CD1c-positive myeloid dendritic cell (primary cell): ENCODE measurements around the gene TRIM6.
"Not testable (repeated sequence)": the region's sequence is repeated elsewhere in the genome, so short reads cannot be mapped to it uniquely, and the experiment has no call there.

Experiments
- DNase-seq: peaks from one replicate; pipeline ENCODE4 v3.0.0-alpha.2; 2016; ENCODE audit errors: extremely low spot score

The TRIM6 gene

GRCh38 chr11:5603326-5603725 is 6.9 kb downstream of the TRIM6 start:
- DNase-seq: no peak

DNA sequence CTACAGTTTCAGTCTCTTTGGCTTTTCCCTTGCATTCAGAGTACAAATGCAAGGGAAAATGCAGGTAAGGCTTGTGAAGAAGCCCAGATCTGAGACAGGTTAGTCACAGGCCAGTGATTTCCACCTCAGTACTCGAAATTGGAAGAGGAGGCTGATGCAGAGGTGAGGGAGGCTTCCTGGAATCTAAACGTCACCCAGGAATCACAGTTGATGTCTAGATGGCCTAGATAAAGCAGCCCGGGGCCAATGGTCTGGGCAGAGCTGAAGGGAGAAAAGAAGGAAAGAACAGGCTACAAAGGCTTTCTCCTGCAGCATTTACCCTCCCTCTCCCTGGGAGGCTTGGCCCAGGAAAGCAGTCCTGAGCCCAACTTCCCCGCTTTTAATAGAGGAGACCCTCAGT is 8.5 kb downstream of the TRIM6 start:
- DNase-seq: no peak

DNA sequence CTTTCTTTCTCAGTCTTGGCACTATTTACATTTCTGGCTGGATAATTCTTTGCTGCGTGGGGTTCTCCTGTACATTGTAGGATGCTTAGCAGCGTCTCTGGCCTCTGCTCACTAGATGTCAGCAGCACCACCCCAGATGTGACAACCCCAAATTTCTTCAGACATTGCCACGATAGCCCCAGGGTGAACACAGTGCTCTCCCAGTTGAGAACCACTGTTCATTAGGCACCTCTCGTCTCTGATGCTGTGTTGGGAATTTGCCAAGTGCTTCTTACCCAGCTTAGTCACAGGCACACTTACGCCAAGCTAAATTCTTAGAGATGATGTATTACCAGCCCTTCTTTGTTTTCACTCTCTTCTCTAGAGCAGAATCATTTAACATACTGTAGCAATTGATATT is 9.4 kb downstream of the TRIM6 start:
- no peak for DNase-seq

GRCh38 chr11:5608808-5609207 is 12.4 kb downstream of the TRIM6 start:
- no peak for DNase-seq

DNA sequence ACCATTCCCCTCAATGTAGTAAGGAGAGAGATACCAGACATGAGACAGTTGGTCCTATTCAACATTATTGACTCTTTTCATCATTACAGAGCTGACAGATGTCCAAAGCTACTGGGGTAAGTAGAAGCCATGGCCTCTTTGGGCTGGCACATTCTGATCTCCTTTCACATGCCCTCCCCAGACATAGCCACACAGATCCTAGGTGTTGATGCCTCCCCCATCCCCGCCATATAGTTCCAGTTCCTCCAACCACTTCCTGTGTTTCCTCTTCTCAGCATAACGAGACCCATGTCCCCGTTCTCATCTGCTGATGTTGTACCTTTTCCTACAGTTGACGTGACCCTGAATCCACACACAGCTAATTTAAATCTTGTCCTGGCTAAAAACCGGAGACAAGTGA is 14.0 kb downstream of the TRIM6 start:
- DNase-seq: no peak

- no peak for DNase-seq
Observed at GRCh38 chr11:5611627-5612026, 15.2 kb downstream of the TRIM6 start.

GRCh38 chr11:5618807-5619206 is 22.4 kb downstream of the TRIM6 start:
- no peak for DNase-seq

GRCh38 chr11:5620651-5621521 is 24.4 kb downstream of the TRIM6 start:
- no peak for DNase-seq

- DNase-seq: no peak
Observed at GRCh38 chr11:5621580-5621979, 25.1 kb downstream of the TRIM6 start.

GRCh38 chr11:5622802-5623201 is 26.4 kb downstream of the TRIM6 start:
- DNase-seq: no peak

DNA sequence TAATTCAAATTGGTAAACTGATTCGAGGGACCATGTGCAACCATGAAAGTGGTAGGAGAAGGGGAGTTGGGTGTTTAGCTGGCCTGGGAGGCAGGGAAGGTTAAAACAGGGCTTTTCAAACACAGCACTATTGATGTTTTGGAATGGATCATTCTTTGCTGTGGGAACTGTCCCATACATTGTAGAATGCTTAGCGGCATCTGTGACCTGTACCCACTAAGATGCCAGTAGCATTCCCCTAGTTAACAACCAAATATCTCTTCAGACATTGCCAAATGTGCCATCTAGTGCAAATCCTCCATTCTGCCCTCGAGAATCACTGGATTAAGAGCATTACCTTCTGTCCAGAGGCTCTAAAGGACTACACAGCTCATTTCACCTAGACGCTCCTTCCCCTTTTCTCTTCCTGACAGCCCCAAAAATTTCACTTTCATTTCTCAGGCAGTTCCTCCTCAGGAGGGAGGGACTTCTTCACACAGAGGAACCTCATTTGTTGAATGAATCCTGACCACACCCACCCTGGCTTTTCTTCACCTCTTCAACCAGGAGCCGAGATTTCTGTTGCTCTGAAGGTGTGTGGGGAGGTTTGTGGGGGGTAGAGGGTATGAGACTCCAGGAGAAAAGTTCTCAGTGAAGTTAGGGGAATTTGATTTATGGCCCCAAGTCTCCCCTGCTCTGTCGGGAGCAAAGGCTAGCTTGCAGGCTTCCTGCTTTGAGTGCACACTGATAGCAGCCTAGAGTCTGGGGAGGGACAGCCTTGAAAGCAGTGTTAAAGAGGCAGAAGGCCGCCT is 28.2 kb downstream of the TRIM6 start, which contains the start of gene TRIM34:
Gene TRIM34, plus strand, starts transcription at position 513 of the 791 bp plus-strand sequence. CDS start 7,331 bp downstream, outside the sequence.
- peak; percentile 89 for DNase-seq

DNA sequence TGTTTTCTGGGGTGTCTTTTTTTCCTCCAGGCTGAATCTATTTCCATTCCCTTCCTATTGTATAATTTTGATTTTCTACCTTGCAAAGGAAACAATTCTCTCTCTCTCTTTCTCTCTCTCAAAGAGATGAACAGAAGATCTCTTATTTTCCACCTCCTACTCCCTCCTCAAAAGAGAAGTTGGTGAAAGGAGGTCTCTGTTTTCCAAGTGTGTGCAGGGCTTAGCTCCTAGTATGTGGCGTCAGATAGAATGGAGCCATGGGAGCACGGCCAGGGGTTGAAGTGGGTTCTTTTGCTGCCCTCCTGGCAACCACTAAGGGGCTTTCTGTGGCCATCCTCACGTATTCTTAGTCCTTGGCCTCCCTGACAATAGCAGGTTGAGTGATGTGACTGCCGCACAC is 28.8 kb downstream of the TRIM6 start:
- DNase-seq: no peak

GRCh38 chr11:5626196-5626595 is 29.8 kb downstream of the TRIM6 start:
- no peak for DNase-seq

- peak; percentile 34 for DNase-seq
Observed at GRCh38 chr11:5631417-5631816, 35.0 kb downstream of the TRIM6 start.

DNA sequence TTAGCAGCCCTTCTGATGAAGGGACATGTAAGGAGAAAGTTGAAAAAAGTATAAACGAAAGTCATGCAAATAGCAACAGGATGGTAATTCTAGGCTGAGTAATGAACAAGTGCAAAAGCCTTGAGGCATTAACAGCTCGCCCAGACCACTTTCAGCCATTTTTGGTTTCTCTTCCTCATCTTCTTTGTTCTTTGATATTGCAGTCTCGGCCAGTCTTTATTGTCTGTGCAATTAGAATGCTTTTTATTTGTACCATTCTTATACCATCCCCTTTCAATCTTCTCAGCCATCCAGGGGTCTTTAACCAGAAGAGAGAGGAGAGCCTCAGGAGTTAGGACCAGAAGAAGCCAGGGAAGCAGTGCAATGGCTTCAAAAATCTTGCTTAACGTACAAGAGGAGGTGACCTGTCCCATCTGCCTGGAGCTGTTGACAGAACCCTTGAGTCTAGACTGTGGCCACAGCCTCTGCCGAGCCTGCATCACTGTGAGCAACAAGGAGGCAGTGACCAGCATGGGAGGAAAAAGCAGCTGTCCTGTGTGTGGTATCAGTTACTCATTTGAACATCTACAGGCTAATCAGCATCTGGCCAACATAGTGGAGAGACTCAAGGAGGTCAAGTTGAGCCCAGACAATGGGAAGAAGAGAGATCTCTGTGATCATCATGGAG is 35.7 kb downstream of the TRIM6 start:
- peak; percentile 53 for DNase-seq

GRCh38 chr11:5639953-5640352 is 43.5 kb downstream of the TRIM6 start:
- no peak for DNase-seq

DNA sequence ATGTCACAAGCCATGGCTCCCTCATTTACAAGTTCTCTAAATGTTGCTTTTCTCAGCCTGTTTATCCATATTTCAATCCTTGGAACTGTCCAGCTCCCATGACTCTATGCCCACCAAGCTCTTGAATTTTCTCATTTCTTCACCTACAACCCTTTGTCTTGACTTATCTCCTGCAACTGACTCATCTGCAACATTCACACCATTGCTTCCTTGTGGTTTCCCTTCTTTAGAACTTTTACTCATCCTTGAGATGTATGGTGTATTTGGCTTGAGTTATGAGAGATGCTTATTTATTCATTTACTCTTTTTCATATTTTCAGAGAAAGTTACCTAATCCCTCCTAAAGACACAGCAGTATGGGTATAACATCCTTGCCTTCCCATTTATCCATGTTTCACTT is 47.1 kb downstream of the TRIM6 start:
- DNase-seq: no peak

DNA sequence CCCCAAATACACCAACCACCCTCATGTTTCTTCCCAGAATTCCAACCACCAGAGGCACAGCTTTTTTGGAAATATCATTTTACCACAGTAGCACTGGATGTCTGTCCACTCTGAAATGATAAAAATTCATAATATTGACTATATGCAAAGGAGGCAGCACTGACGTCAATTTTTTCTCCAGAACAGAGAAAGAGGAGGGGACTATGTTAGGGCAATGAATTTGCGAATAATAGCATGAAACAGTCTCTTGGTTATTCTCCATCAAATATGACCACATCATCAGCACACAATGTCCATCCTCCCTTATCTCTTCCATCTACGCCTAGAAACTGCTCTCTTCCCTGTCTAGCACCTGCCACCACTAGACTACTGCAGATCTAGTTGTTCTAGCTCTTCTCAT is 49.7 kb downstream of the TRIM6 start:
- no peak for DNase-seq

DNA sequence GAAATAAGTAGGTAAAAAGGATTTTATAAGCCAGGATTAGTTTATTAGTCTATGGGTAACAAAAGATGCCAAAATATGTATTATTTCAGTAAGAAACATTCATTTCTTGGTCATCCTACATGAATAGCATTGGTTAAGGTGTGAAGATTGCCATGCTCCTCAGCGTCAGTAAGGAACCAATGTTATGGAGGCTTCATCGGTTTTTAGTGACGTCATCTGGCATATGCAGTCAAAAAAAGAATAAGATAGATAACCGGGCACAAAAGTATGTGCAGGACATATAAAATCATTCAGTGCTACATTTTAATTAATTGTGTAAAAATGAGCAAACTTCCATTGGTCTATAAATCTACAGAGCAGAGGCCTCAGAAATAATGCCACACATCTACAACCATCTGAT is 59.0 kb downstream of the TRIM6 start:
- no peak for DNase-seq

DNA sequence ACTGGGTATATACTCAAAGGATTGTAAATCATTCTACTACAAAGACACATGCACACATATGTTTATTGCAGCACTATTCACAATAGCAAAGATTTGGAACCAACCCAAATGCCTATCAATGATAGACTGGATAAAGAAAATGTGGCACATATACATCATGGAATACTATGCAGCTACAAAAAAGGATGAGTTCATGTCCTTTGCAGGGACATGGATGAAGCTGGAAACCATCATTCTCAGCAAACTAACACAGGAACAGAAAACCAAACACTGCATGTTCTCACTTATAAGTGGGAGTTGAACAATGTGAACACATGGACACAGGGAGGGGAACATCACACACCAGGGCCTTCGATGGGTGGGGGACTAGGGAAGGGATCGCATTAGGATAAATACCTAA is 60.5 kb downstream of the TRIM6 start:
- DNase-seq: not testable (repeated sequence)

GRCh38 chr11:5658318-5658717 is 61.9 kb downstream of the TRIM6 start:
- DNase-seq: no peak
